Progenitor cell of endocrine pancreas (in vitro differentiated cells): ENCODE results near the gene DCXR. TPM values are rescaled to one million over a fixed set of nuclear protein-coding genes. Genes with fewer than 3 reads are reported as not detected.

Source experiments
- DNase-seq: peaks from one replicate; pipeline ENCODE4 v3.0.0; 2021; ENCODE audit warnings: low spot score; ENCODE audit not compliant: unreplicated experiment
- H3K27ac Mint-ChIP-seq: 2 replicates; pipeline ENCODE4 v1.8.0; 2021; ENCODE audit warnings: mild to moderate bottlenecking, moderate library complexity, mixed read lengths
- H3K27me3 Mint-ChIP-seq: 2 replicates; pipeline ENCODE4 v1.8.0; 2021; ENCODE audit warnings: mixed read lengths
- H3K36me3 Mint-ChIP-seq: 2 replicates; pipeline ENCODE4 v1.8.0; 2022; ENCODE audit warnings: mixed read lengths; ENCODE audit not compliant: insufficient read depth
- H3K4me1 Mint-ChIP-seq: 2 replicates; pipeline ENCODE4 v1.8.0; 2021; ENCODE audit warnings: low read depth, mixed read lengths
- H3K4me3 Mint-ChIP-seq: 2 replicates; pipeline ENCODE4 v1.8.0; 2021; ENCODE audit warnings: low read depth, mild to moderate bottlenecking, moderate library complexity, mixed read lengths
- H3K9me3 Mint-ChIP-seq: 2 replicates; pipeline ENCODE4 v1.8.0; 2021; ENCODE audit warnings: low read depth, mixed read lengths
- total RNA-seq: library from RNA; stranded (reverse); gene quantifications from 2 replicates; pipeline ENCODE4 v1.2.1, GENCODE V29; 2021
- TF ChIP-seq, protein P1 (sequence below): fragments of 200-600 bp; sonication (generic); IDR thresholded peaks from one replicate; pipeline ENCODE4 v1.5.0; 2021; ENCODE audit warnings: antibody characterized with exemption, mild to moderate bottlenecking; ENCODE audit not compliant: unreplicated experiment

DCXR gene
- total RNA-seq, 1 donor from 2014 or later: 72.2 TPM

GRCh38 chr17:82047379-82047778 is 9.9 kb upstream of the DCXR start:
- Mint-ChIP-seq H3K36me3 (peaks cover 10% of the 10 kb centered on the region), H3K4me3 (no peak overlapping the region), H3K27me3 (no peaks in the 10 kb centered on the region), H3K4me1 (peaks cover 6% of the 10 kb centered on the region), H3K27ac (no peak overlapping the region), H3K9me3 (no peaks in the 10 kb centered on the region)
- no peak for DNase-seq
- TF ChIP-seq, protein P1, sequence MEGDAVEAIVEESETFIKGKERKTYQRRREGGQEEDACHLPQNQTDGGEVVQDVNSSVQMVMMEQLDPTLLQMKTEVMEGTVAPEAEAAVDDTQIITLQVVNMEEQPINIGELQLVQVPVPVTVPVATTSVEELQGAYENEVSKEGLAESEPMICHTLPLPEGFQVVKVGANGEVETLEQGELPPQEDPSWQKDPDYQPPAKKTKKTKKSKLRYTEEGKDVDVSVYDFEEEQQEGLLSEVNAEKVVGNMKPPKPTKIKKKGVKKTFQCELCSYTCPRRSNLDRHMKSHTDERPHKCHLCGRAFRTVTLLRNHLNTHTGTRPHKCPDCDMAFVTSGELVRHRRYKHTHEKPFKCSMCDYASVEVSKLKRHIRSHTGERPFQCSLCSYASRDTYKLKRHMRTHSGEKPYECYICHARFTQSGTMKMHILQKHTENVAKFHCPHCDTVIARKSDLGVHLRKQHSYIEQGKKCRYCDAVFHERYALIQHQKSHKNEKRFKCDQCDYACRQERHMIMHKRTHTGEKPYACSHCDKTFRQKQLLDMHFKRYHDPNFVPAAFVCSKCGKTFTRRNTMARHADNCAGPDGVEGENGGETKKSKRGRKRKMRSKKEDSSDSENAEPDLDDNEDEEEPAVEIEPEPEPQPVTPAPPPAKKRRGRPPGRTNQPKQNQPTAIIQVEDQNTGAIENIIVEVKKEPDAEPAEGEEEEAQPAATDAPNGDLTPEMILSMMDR: no peak

DNA sequence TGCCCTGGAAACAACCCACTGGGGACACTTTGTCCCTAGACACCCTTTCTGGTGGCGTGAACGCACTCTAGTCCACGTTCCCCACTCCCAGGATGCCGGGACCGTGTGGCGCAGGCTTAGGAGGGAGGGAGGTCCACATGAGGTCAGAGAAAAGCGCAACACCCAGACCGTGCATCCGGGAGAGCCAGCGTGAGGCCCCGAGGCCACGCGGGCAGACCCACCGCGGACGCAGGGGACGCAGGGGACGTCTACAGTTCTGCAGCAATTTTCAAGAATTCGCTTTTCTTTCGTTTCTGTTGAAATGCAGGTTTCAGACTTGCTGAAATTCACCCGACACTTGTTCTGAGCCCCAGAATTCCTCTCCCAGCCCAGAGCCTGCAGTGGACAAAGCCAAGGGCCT is 9.4 kb upstream of the DCXR start:
- peaks cover 10% of the 10 kb centered on the region for H3K36me3 Mint-ChIP-seq
- peak overlapping the region; percentile 37 for H3K4me3 Mint-ChIP-seq

DNA sequence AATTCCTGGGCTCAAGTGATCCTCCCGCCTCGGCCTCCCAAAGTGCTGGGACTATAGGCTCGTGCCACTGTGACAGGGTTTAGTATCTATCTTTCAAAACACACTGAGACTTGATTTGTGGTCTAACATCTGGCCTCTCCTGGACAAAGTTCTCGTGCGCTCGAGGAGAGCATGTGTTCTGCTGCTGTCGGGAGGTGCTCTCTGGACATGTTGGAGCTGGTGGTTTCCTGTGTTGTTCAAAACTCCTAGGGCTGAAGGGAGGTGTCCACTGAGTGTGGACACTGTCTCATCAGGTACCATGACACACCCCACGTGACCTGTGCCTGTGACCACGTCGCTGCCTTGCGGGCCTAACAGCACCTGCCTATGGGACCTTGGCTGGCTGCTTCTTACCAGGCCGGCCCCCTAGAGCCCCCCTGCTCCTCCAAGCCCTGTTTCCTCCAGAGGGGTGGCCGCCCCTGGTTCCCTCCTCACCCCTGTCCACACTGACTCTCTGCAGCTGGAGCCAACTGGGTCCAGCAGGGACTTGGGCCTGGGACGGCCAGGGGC is 8.5 kb upstream of the DCXR start:
- Mint-ChIP-seq H3K9me3 (no peaks in the 10 kb centered on the region), H3K36me3 (peaks cover 10% of the 10 kb centered on the region), H3K4me3 (no peak overlapping the region), H3K27ac (no peak overlapping the region), H3K27me3 (peaks cover 4% of the 10 kb centered on the region), H3K4me1 (peaks cover 6% of the 10 kb centered on the region)
- TF ChIP-seq, protein P1: no peak
- no peak for DNase-seq

More for the DNA sequence above, 9.4 kb upstream of the DCXR start:
- H3K4me1 Mint-ChIP-seq: peaks cover 6% of the 10 kb centered on the region
- no peaks in the 10 kb centered on the region for H3K27me3 Mint-ChIP-seq
- TF ChIP-seq, protein P1: no peak
- no peak for DNase-seq
- no peaks in the 10 kb centered on the region for H3K9me3 Mint-ChIP-seq
- no peak overlapping the region for H3K27ac Mint-ChIP-seq

GRCh38 chr17:82043507-82043906 is 6.0 kb upstream of the DCXR start:
- no peak overlapping the region for H3K4me3 Mint-ChIP-seq
- H3K27me3 Mint-ChIP-seq: peaks cover 13% of the 10 kb centered on the region
- H3K9me3 Mint-ChIP-seq: no peaks in the 10 kb centered on the region
- TF ChIP-seq, protein P1: no peak
- H3K36me3 Mint-ChIP-seq: peaks cover 10% of the 10 kb centered on the region
- no peak overlapping the region for H3K27ac Mint-ChIP-seq
- no peak for DNase-seq
- H3K4me1 Mint-ChIP-seq: no peaks in the 10 kb centered on the region

- DNase-seq: no peak
- Mint-ChIP-seq H3K27me3 (peaks cover 13% of the 10 kb centered on the region), H3K4me1 (peaks cover 2% of the 10 kb centered on the region), H3K27ac (no peak overlapping the region), H3K4me3 (no peak overlapping the region), H3K36me3 (peaks cover 9% of the 10 kb centered on the region), H3K9me3 (no peaks in the 10 kb centered on the region)
- TF ChIP-seq, protein P1: no peak
Observed at GRCh38 chr17:82042649-82043048, 5.2 kb upstream of the DCXR start.
